ENCODE measurements around the gene TDRD7. TPM values are rescaled to one million over a fixed set of nuclear protein-coding genes. Genes with fewer than 3 reads are reported as not detected.

The TDRD7 gene
- total and polyA plus RNA-seq, 2 of the 13 experiments (the other 11 are each of a cell fraction or from before 2014, with no cell fraction given): 9.8 to 15.5 TPM

DNA sequence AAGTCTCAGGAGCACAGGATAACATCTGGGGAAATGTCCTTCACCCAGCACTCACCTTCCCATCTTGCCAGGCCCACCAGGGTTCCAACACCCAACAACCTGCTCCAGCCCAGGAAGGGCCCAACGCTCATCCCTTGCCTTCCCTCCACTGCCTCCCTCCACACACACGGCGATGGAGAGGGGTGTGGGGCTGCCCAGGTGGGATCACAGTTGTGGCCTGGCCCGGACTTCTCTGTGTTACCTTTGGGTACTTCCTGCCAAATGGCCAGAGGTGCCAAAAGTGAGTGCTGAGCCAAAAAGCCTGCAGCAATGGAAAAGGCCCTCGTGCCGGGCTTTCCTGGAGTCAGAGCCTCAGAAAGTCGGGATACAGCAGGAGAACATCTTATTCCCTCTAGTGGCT lies 15.6 kb upstream of the TDRD7 start:
- in situ Hi-C loops (cut with HindIII; ENCODE audit: extremely low pct_ligation_motif_present, low pct_unique_long_range_greater_than_20kb): loop anchor here (10.0 kb wide), 1 partner anchor 541 kb away; the partner anchor contains the start of gene ZNF782

More for the DNA sequence above, 15.6 kb upstream of the TDRD7 start:
- Histone ChIP-seq H2AFZ (ENCODE audit: low read length) (no peak overlapping the region), H3K4me3 (replicated peaks in 1 of 3; ENCODE audit: insufficient read depth in 1 of 3, low read depth in 2 of 3, low read length in 3 of 3) (no peak overlapping the region), H3K4me2 (ENCODE audit: low read depth, low read length) (no peak overlapping the region), H3K36me3 (replicated peaks in 1 of 2; ENCODE audit: control insufficient read depth in 1 of 2, insufficient read depth in 2 of 2, low read length in 2 of 2) (no peaks in the 10 kb centered on the region), H4K20me1 (ENCODE audit: insufficient read depth, low read length) (no peaks in the 10 kb centered on the region), H3K4me1 (ENCODE audit: insufficient read depth, low read length) (peaks cover 89% of the 10 kb centered on the region), H3K9me3 (ENCODE audit: low read length) (no peaks in the 10 kb centered on the region), H3K9ac (ENCODE audit: insufficient read depth, low read depth, low read length) (no peak overlapping the region), H3K27me3 (ENCODE audit: control insufficient read depth in 1 of 2, insufficient read depth in 2 of 2, low read length in 2 of 2) (no peaks in the 10 kb centered on the region), H3K27ac (ENCODE audit: extremely low read length, insufficient read depth, low read length) (no peak overlapping the region), H3K79me2 (ENCODE audit: insufficient read depth, low read length) (no peaks in the 10 kb centered on the region)
- ATAC-seq (no peak), DNase-seq (ENCODE audit: low spot score) (no peak), FAIRE-seq (no peak)
- TF ChIP-seq PAX8 (CRISPR knock-in tag; IDR thresholded peaks at IDR 0.05; ENCODE audit: borderline replicate concordance) (no peak), HIVEP1 (CRISPR knock-in tag; IDR thresholded peaks at IDR 0.05) (no peak), SETDB1 (CRISPR knock-in tag; IDR thresholded peaks at IDR 0.05; ENCODE audit: borderline replicate concordance) (no peak), TOPORS (CRISPR knock-in tag; IDR thresholded peaks at IDR 0.05) (no peak), HNF1B (CRISPR knock-in tag; IDR thresholded peaks at IDR 0.05) (no peak), ZFP36 (IDR thresholded peaks at IDR 0.05; ENCODE audit: borderline replicate concordance, low read depth, low read length, partially characterized antibody) (no peak), ZNF589 (CRISPR knock-in tag; conservative IDR thresholded peaks at IDR 0.05) (no peak), AKAP8 (CRISPR knock-in tag; IDR thresholded peaks at IDR 0.05) (no peak)
- TF ChIP-seq, protein P1, sequence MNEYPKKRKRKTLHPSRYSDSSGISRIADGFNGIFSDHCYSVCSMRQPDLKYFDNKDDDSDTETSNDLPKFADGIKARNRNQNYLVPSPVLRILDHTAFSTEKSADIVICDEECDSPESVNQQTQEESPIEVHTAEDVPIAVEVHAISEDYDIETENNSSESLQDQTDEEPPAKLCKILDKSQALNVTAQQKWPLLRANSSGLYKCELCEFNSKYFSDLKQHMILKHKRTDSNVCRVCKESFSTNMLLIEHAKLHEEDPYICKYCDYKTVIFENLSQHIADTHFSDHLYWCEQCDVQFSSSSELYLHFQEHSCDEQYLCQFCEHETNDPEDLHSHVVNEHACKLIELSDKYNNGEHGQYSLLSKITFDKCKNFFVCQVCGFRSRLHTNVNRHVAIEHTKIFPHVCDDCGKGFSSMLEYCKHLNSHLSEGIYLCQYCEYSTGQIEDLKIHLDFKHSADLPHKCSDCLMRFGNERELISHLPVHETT (CRISPR knock-in tag; conservative IDR thresholded peaks at IDR 0.05): no peak
- 93% methylated on average over 5 of the region's 7 CpGs for WGBS (ENCODE audit: low lambda C conversion rate)
- POLR2A ChIA-PET: interaction anchor here (1.3 kb wide), 1 partner anchor 9 kb away, joined by 4 read pairs; no protein-coding TSS in a partner anchor
- no TSS peak for BruUV-seq (replicated peaks)
- intact Hi-C loops (cut with micrococcal nuclease; ENCODE audit: unreplicated experiment): no loop called here
- CTCF ChIA-PET (ENCODE audit: low intra/inter-chr PET ratio, low total read pairs): interaction anchor here (0.9 kb wide), 1 partner anchor 9 kb away, joined by 5 read pairs; no protein-coding TSS in a partner anchor

Data from HepG2 (cell line).